HG03025 (cell line): Measurements from ENCODE around the gene HEPN1.

Source experiments
- ATAC-seq: cut with Tn5 transposase; IDR thresholded peaks from one replicate; pipeline ENCODE4 v1.9.1; 2021; ENCODE audit warnings: mild to moderate bottlenecking, moderate library complexity; ENCODE audit not compliant: unreplicated experiment, low FRiP score

Gene HEPN1

GRCh38 chr11:124918950-124919349 is at the start of gene HEPN1:
Gene HEPN1, plus strand, starts transcription at chr11:124919250.
- ATAC-seq: no peak

- no peak for ATAC-seq
These were observed 49.7 kb upstream of the HEPN1 start for GRCh38 chr11:124869331-124869730.

GRCh38 chr11:124869856-124870387 is 49.1 kb upstream of the HEPN1 start:
- ATAC-seq: no peak

GRCh38 chr11:124870430-124870829 is 48.6 kb upstream of the HEPN1 start:
- no peak for ATAC-seq

- no peak for ATAC-seq
These were observed 46.8 kb upstream of the HEPN1 start for GRCh38 chr11:124872280-124872679.

- ATAC-seq: no peak
These were observed 46.3 kb upstream of the HEPN1 start for GRCh38 chr11:124872741-124873140.

GRCh38 chr11:124873951-124874350 is 45.1 kb upstream of the HEPN1 start:
- ATAC-seq: no peak

GRCh38 chr11:124874571-124875255 is 44.3 kb upstream of the HEPN1 start:
- no peak for ATAC-seq

- no peak for ATAC-seq
These were observed 43.6 kb upstream of the HEPN1 start for GRCh38 chr11:124875401-124875800.

- peak; percentile 85 for ATAC-seq
These were observed 42.9 kb upstream of the HEPN1 start for GRCh38 chr11:124875943-124876817.

GRCh38 chr11:124876818-124877630 is 42.0 kb upstream of the HEPN1 start:
- no peak for ATAC-seq

GRCh38 chr11:124877631-124877909 is 41.5 kb upstream of the HEPN1 start:
- ATAC-seq: no peak

- ATAC-seq: no peak
These were observed 40.9 kb upstream of the HEPN1 start for GRCh38 chr11:124877910-124878758.

- ATAC-seq: no peak
These were observed 40.1 kb upstream of the HEPN1 start for GRCh38 chr11:124878759-124879492.

- no peak for ATAC-seq
These were observed 39.4 kb upstream of the HEPN1 start for GRCh38 chr11:124879493-124880289.

GRCh38 chr11:124880290-124880611 is 38.8 kb upstream of the HEPN1 start:
- no peak for ATAC-seq

GRCh38 chr11:124880958-124881357 is 38.1 kb upstream of the HEPN1 start:
- ATAC-seq: no peak

- no peak for ATAC-seq
These were observed 36.5 kb upstream of the HEPN1 start for GRCh38 chr11:124882339-124883071.
